ENCODE measurements around the gene NMRK2. TPM values are rescaled to one million over a fixed set of nuclear protein-coding genes. Genes with fewer than 3 reads are reported as not detected.

Gene NMRK2
- total and polyA plus RNA-seq, 2 of the 13 experiments (the other 11 are each of a cell fraction or from before 2014, with no cell fraction given) = not detected

DNA sequence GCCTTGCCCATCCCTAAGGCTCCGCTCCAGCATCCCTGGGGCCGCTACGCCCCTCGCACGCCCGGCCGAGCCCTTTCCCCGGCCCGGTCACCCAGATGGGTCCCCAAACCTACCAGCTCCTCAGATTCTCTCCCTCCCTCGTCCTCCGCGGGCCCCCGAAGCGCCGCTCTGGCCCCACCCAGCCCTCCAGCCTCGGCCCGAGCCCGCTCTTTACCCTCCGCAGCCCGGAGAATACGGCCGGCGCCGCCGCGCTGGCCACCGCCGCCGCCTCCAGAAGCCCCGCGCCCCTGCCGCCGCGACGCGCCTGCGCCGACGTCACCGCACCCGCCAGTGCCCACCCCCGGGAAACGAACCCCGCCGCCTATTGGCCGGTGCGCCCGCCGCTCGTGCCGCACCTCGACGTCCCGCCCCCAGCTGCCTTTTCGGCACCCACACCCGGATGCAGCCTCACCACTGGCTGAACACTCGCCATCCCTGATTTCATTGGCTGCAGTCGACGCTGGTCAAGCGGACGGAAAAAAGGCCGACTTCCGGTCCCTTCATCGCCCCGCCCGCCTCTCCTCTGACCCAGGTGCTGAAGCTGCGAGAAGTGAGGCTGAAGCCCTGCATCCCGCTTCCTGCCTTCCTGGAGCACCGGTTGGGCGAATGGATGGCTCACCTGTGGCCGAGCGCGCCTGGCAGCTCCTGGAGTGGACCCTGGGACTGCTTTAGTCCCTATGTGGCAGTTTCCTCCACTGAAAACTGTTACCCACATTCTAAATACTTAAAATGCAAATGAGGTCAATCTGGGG, 38.1 kb downstream of the NMRK2 start, which contains the start of gene DAPK3 (continued):
- TF ChIP-seq RBM39 (IDR thresholded peaks at IDR 0.05; ENCODE audit: low read depth, low read length, poor library complexity, severe bottlenecking) = no peak
- no peak for TF ChIP-seq ZC3H4 (CRISPR knock-in tag; IDR thresholded peaks at IDR 0.05; ENCODE audit: borderline replicate concordance)
- TF ChIP-seq JUN (CRISPR knock-in tag; IDR thresholded peaks at IDR 0.05) = 0 out of 2 replicates have a peak, but pooled peaks have one; percentile 43
- TF ChIP-seq E2F2 (CRISPR knock-in tag; IDR thresholded peaks at IDR 0.05; ENCODE audit: borderline replicate concordance) = no peak
- 0 out of 2 replicates have a peak, but pooled peaks have one; percentile 19 for TF ChIP-seq MTA1 (CRISPR knock-in tag; IDR thresholded peaks at IDR 0.05; ENCODE audit: borderline replicate concordance)
- TF ChIP-seq, protein P1, sequence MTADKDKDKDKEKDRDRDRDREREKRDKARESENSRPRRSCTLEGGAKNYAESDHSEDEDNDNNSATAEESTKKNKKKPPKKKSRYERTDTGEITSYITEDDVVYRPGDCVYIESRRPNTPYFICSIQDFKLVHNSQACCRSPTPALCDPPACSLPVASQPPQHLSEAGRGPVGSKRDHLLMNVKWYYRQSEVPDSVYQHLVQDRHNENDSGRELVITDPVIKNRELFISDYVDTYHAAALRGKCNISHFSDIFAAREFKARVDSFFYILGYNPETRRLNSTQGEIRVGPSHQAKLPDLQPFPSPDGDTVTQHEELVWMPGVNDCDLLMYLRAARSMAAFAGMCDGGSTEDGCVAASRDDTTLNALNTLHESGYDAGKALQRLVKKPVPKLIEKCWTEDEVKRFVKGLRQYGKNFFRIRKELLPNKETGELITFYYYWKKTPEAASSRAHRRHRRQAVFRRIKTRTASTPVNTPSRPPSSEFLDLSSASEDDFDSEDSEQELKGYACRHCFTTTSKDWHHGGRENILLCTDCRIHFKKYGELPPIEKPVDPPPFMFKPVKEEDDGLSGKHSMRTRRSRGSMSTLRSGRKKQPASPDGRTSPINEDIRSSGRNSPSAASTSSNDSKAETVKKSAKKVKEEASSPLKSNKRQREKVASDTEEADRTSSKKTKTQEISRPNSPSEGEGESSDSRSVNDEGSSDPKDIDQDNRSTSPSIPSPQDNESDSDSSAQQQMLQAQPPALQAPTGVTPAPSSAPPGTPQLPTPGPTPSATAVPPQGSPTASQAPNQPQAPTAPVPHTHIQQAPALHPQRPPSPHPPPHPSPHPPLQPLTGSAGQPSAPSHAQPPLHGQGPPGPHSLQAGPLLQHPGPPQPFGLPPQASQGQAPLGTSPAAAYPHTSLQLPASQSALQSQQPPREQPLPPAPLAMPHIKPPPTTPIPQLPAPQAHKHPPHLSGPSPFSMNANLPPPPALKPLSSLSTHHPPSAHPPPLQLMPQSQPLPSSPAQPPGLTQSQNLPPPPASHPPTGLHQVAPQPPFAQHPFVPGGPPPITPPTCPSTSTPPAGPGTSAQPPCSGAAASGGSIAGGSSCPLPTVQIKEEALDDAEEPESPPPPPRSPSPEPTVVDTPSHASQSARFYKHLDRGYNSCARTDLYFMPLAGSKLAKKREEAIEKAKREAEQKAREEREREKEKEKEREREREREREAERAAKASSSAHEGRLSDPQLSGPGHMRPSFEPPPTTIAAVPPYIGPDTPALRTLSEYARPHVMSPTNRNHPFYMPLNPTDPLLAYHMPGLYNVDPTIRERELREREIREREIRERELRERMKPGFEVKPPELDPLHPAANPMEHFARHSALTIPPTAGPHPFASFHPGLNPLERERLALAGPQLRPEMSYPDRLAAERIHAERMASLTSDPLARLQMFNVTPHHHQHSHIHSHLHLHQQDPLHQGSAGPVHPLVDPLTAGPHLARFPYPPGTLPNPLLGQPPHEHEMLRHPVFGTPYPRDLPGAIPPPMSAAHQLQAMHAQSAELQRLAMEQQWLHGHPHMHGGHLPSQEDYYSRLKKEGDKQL (CRISPR knock-in tag; IDR thresholded peaks at IDR 0.05; ENCODE audit: low read depth) = no peak
- no peak for TF ChIP-seq ZKSCAN5 (CRISPR knock-in tag; IDR thresholded peaks at IDR 0.05)
- peak; percentile 88 for TF ChIP-seq SPEN (CRISPR knock-in tag; IDR thresholded peaks at IDR 0.05; ENCODE audit: low read depth)
- TF ChIP-seq, protein P2, sequence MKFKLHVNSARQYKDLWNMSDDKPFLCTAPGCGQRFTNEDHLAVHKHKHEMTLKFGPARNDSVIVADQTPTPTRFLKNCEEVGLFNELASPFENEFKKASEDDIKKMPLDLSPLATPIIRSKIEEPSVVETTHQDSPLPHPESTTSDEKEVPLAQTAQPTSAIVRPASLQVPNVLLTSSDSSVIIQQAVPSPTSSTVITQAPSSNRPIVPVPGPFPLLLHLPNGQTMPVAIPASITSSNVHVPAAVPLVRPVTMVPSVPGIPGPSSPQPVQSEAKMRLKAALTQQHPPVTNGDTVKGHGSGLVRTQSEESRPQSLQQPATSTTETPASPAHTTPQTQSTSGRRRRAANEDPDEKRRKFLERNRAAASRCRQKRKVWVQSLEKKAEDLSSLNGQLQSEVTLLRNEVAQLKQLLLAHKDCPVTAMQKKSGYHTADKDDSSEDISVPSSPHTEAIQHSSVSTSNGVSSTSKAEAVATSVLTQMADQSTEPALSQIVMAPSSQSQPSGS (CRISPR knock-in tag; IDR thresholded peaks at IDR 0.05) = peak; percentile 45; the same call in 1 of the 2 replicates
- TF ChIP-seq ZNF670 (CRISPR knock-in tag; IDR thresholded peaks at IDR 0.05; ENCODE audit: borderline replicate concordance) = no peak
- TF ChIP-seq ZNF619 (CRISPR knock-in tag; IDR thresholded peaks at IDR 0.05) = no peak
- no peak for TF ChIP-seq ZNF180 (CRISPR knock-in tag; IDR thresholded peaks at IDR 0.05; ENCODE audit: borderline replicate concordance, low read depth)
- no peak; the same call in 1 of the 2 replicates for TF ChIP-seq MXD4 (CRISPR knock-in tag; IDR thresholded peaks at IDR 0.05)
- no peak for TF ChIP-seq ZNF256 (CRISPR knock-in tag; conservative IDR thresholded peaks at IDR 0.05)
- TF ChIP-seq ZBTB3 (CRISPR knock-in tag; IDR thresholded peaks at IDR 0.05; ENCODE audit: borderline replicate concordance, low read depth) = no peak
- no peak for TF ChIP-seq ETV6 (CRISPR knock-in tag; conservative IDR thresholded peaks at IDR 0.05)
- TF ChIP-seq PCBP1 (IDR thresholded peaks at IDR 0.05; ENCODE audit: borderline replicate concordance, low read depth, low read length) = no peak
- no peak for TF ChIP-seq ZNF746 (CRISPR knock-in tag; IDR thresholded peaks at IDR 0.05)
- TF ChIP-seq, protein P3, sequence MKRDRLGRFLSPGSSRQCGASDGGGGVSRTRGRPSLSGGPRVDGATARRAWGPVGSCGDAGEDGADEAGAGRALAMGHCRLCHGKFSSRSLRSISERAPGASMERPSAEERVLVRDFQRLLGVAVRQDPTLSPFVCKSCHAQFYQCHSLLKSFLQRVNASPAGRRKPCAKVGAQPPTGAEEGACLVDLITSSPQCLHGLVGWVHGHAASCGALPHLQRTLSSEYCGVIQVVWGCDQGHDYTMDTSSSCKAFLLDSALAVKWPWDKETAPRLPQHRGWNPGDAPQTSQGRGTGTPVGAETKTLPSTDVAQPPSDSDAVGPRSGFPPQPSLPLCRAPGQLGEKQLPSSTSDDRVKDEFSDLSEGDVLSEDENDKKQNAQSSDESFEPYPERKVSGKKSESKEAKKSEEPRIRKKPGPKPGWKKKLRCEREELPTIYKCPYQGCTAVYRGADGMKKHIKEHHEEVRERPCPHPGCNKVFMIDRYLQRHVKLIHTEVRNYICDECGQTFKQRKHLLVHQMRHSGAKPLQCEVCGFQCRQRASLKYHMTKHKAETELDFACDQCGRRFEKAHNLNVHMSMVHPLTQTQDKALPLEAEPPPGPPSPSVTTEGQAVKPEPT (CRISPR knock-in tag; IDR thresholded peaks at IDR 0.05; ENCODE audit: low read depth) = no peak; the same call in 1 of the 2 replicates
